CD8-positive, alpha-beta memory T cell (primary cell): ENCODE results near the gene MEF2B. TPM values are rescaled to one million over a fixed set of nuclear protein-coding genes. Genes with fewer than 3 reads are reported as not detected.
"Not testable (repeated sequence)": the region's sequence is repeated elsewhere in the genome, so short reads cannot be mapped to it uniquely, and the experiment has no call there.

Experiments used
- CTCF ChIA-PET: fragments of 350-600 bp; sonication (Branson Sonifier 250); formaldehyde crosslinking; loops from one replicate; lab custom pipeline; 2021; ENCODE audit warnings: antibody characterized with exemption; lab: Charles Lee
- POLR2A ChIA-PET: fragments of 350-600 bp; sonication (Branson Sonifier 250); formaldehyde crosslinking; loops from one replicate; lab custom pipeline; 2021; ENCODE audit warnings: antibody characterized with exemption; lab: Charles Lee
- DNase-seq, 5 donors: peaks; one replicate each; pipeline versions ENCODE4 v3.0.0 to v3.0.0-alpha.2; 2020 to 2022; ENCODE audit warnings: mixed read lengths in 1 of 5
- H3K27ac ChIP-seq: one replicate; pipeline ENCODE4 v1.7.0; 2013; ENCODE audit warnings: low read depth, mild to moderate bottlenecking, low read length, moderate library complexity
- H3K27me3 ChIP-seq: 2 replicates; pipeline ENCODE4 v1.7.0; 2013; ENCODE audit warnings: low read length, mild to moderate bottlenecking; ENCODE audit not compliant: insufficient read depth, poor library complexity, severe bottlenecking
- H3K36me3 ChIP-seq: 2 replicates; pipeline ENCODE4 v1.7.0; 2013; ENCODE audit warnings: mild to moderate bottlenecking, low read length, moderate library complexity; ENCODE audit not compliant: insufficient read depth
- H3K4me1 ChIP-seq: 2 replicates; pipeline ENCODE4 v1.7.0; 2013; ENCODE audit warnings: mild to moderate bottlenecking, low read length, moderate library complexity; ENCODE audit not compliant: insufficient read depth
- H3K4me3 ChIP-seq: 2 replicates; pipeline ENCODE4 v1.7.0; 2013; ENCODE audit warnings: mild to moderate bottlenecking, low read length
- H3K9me3 ChIP-seq: 2 replicates; pipeline ENCODE4 v1.7.0; 2013; ENCODE audit warnings: mild to moderate bottlenecking, low read length
- H3K27ac Mint-ChIP-seq, 8 donors: one replicate each; pipeline ENCODE4 v1.8.0; 2020 to 2021; ENCODE audit warnings: mixed read lengths in 8 of 8, mild to moderate bottlenecking in 6 of 8, inconsistent platforms in 3 of 8, moderate library complexity in 3 of 8
- H3K27me3 Mint-ChIP-seq, 2 donors: one replicate each; pipeline ENCODE4 v1.8.0; 2020 to 2021; ENCODE audit warnings: mixed read lengths in 2 of 2, mild to moderate bottlenecking in 1 of 2, moderate library complexity in 1 of 2
- H3K36me3 Mint-ChIP-seq, 3 donors: one replicate each; pipeline ENCODE4 v1.8.0; 2020 to 2021; ENCODE audit warnings: mixed read lengths in 3 of 3, inconsistent platforms in 1 of 3, mild to moderate bottlenecking in 1 of 3
- H3K4me1 Mint-ChIP-seq, 3 donors: one replicate each; pipeline ENCODE4 v1.8.0; 2020 to 2021; ENCODE audit warnings: mixed read lengths in 3 of 3, inconsistent platforms in 1 of 3, mild to moderate bottlenecking in 1 of 3
- H3K4me3 Mint-ChIP-seq, 7 donors: one replicate each; pipeline ENCODE4 v1.8.0; 2020 to 2021; ENCODE audit warnings: mixed read lengths in 7 of 7, mild to moderate bottlenecking in 6 of 7, moderate library complexity in 4 of 7, inconsistent platforms in 2 of 7
- H3K9me3 Mint-ChIP-seq, 5 donors: one replicate each; pipeline ENCODE4 v1.8.0; 2020 to 2022; ENCODE audit warnings: mixed read lengths in 5 of 5, mild to moderate bottlenecking in 3 of 5, moderate library complexity in 2 of 5, inconsistent platforms in 1 of 5
- polyA plus RNA-seq: library from polyadenylated mRNA; unstranded; fragments of 300-500 nt; fragmentation: Illumina TruSeq; gene quantifications from one replicate; pipeline ENCODE4 v1.2.3, GENCODE V29; 2021
- total RNA-seq, 2 experiments: library from RNA; stranded (reverse); gene quantifications; one replicate each; pipeline ENCODE4 v1.2.3, GENCODE V29; 2021

Gene MEF2B
- total and polyA plus RNA-seq, 3 experiments from 2014 or later, result 1.5 to 2.0 TPM; not detected in 1

DNA sequence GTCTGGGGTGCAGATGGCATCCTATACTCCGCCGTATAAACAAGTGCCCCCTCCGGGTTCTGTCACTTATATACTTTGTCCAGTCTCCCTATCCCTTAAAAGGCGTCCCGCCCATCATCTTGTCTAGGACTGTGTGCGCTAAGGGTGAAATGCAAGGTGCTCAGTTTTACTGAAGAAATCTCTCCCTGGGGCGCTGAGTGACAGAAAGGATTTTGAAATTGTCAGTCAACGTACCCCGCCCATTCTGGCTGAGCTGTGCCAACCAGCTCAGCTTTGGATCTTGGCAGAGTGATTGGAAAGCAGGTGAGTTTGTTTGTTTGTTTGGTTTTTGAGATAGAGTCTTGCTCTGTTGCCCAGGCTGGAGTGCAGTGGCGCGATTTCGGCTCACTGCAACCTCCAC lies 27.7 kb downstream of the MEF2B start:
- Mint-ChIP-seq H3K4me1 (peaks cover 18 to 24% (median 23%) of the 10 kb centered on the region in 3 donors), H3K4me3 (no peak overlapping the region), H3K27me3 (no peaks in the 10 kb centered on the region)

DNA sequence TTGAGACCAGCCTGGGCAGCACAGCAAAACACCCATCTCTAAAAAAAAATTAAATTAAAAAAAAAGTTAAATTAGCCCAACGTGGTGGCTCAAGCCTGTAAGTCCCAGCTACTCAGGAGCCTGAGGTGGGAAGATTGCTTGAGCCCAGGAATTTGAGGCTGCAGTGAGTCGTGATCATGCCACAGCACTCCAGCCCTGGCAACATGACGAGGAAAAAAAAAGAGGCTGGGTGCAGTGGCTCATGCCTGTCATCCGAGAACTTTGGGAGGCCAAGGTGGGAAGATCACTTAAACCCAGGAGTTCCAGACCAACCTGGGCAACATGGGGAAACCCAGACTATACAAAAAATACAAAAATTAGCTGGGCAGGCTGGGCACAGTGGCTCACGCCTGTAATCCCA lies 29.6 kb downstream of the MEF2B start:
- no peaks in the 10 kb centered on the region for H3K9me3 ChIP-seq
- no peak overlapping the region for H3K27ac ChIP-seq
- no peaks in the 10 kb centered on the region for H3K36me3 ChIP-seq
- no peaks in the 10 kb centered on the region for H3K27me3 ChIP-seq
- no peak overlapping the region for H3K4me3 ChIP-seq
- Mint-ChIP-seq H3K9me3 (no peaks in the 10 kb centered on the region), H3K4me3 (no peak overlapping the region), H3K27ac (no peak overlapping the region), H3K36me3 (peaks cover 0 to 2% (median 0%) of the 10 kb centered on the region in 3 donors), H3K4me1 (peaks cover 22 to 31% (median 29%) of the 10 kb centered on the region in 3 donors), H3K27me3 (no peaks in the 10 kb centered on the region)
- ChIA-PET CTCF (interaction anchor here (0.6 to 1.8 kb wide), 6 partner anchors 13 to 267 kb away, joined by 3 to 9 read pairs (median 4); no protein-coding TSS in a partner anchor), POLR2A (interaction anchor here (0.5 kb wide), 1 partner anchor 19 kb away, joined by 3 read pairs; no protein-coding TSS in a partner anchor)
- peaks cover 17% of the 10 kb centered on the region for H3K4me1 ChIP-seq
- DNase-seq, result no peak

More for the DNA sequence above, 27.7 kb downstream of the MEF2B start:
- Histone ChIP-seq H3K36me3 (no peaks in the 10 kb centered on the region), H3K4me3 (no peak overlapping the region), H3K4me1 (peaks cover 15% of the 10 kb centered on the region), H3K27me3 (no peaks in the 10 kb centered on the region), H3K9me3 (no peaks in the 10 kb centered on the region), H3K27ac (no peak overlapping the region)
- no peak for DNase-seq
- Mint-ChIP-seq H3K36me3 (peaks cover 0 to 6% (median 0%) of the 10 kb centered on the region in 3 donors), H3K9me3 (no peaks in the 10 kb centered on the region), H3K27ac (no peak overlapping the region)
- CTCF ChIA-PET, result interaction anchor here (1.4 kb wide), 1 partner anchor 83 kb away, joined by 3 read pairs; no protein-coding TSS in a partner anchor
- POLR2A ChIA-PET, result no interaction called here

- Mint-ChIP-seq H3K4me3 (peak overlapping the region in 2 of 7 donors; percentile 40 to 85), H3K27ac (peak overlapping the region in 2 of 8 donors; percentile 71 to 78), H3K9me3 (no peaks in the 10 kb centered on the region), H3K36me3 (peaks cover 0 to 2% (median 0%) of the 10 kb centered on the region in 3 donors), H3K27me3 (no peaks in the 10 kb centered on the region), H3K4me1 (peaks cover 25 to 36% (median 29%) of the 10 kb centered on the region in 3 donors)
- DNase-seq, result no peak
- CTCF ChIA-PET, result interaction anchor here (0.9 to 1.8 kb wide), 6 partner anchors 13 to 92 kb away, joined by 3 to 9 read pairs (median 4); no protein-coding TSS in a partner anchor
- Histone ChIP-seq H3K9me3 (no peaks in the 10 kb centered on the region), H3K27ac (no peak overlapping the region), H3K4me1 (peaks cover 20% of the 10 kb centered on the region), H3K4me3 (no peak overlapping the region), H3K36me3 (no peaks in the 10 kb centered on the region), H3K27me3 (no peaks in the 10 kb centered on the region)
- POLR2A ChIA-PET, result no interaction called here
These were observed 30.2 kb downstream of the MEF2B start for GRCh38 chr19:19139876-19140229.

- Histone ChIP-seq H3K36me3 (no peaks in the 10 kb centered on the region), H3K4me1 (peaks cover 22% of the 10 kb centered on the region), H3K27ac (peak within 1 kb of the TSS; percentile 83), H3K4me3 (peak within 1 kb of the TSS; percentile 94), H3K27me3 (no peaks in the 10 kb centered on the region), H3K9me3 (no peaks in the 10 kb centered on the region)
- CTCF ChIA-PET, result interaction anchor here (1.0 to 1.3 kb wide), 3 partner anchors 10 to 87 kb away, joined by 4 to 5 read pairs (median 4); no protein-coding TSS in a partner anchor
- peak within 1 kb of the TSS; percentile 86 to 98 (median 98) for H3K4me3 Mint-ChIP-seq
- peak; percentile 90 to 97 (median 93) for DNase-seq
- H3K27ac Mint-ChIP-seq, result peak within 1 kb of the TSS; percentile 71 to 99 (median 97)
- H3K4me1 Mint-ChIP-seq, result peaks cover 27 to 38% (median 29%) of the 10 kb centered on the region in 3 donors
- H3K27me3 Mint-ChIP-seq, result no peaks in the 10 kb centered on the region
- peaks cover 0 to 2% (median 0%) of the 10 kb centered on the region in 3 donors for H3K36me3 Mint-ChIP-seq
- POLR2A ChIA-PET, result no interaction called here
- H3K9me3 Mint-ChIP-seq, result no peaks in the 10 kb centered on the region
These were observed 31.7 kb downstream of the MEF2B start, which contains the start of gene TMEM161A for GRCh38 chr19:19138109-19138981. TSS of gene TMEM161A (minus strand) at chr19:19138478. CDS start at chr19:19138428, 50 bp downstream.

DNA sequence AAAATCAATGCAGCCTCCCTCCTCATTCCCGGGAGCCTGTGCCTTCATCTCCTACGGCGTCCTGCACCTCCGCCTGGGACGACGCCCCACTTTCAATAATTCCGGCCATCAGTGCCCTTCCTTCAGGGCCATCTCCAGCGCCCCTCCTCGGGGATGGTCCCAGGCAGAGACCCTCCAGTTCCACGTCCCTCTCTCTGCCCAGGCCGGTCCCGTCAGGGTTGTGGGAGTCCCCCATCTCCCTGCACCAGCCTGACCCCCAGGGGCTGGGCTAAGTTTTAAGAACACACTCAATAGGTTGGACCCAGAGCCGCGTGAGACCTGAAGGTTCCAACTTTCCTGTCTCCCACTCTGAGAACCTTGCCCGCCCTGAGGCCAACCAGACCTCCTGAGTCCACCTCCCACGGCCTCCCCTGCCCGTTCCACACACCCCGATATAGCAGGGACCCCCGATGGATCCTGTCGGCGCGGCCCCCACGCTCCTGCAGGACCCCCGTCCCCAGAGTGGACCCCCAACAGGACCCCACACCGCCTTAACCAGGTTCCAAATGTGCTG lies 32.4 kb downstream of the MEF2B start:
- Histone ChIP-seq H3K36me3 (no peaks in the 10 kb centered on the region), H3K27ac (peak overlapping the region; percentile 83), H3K4me3 (peak overlapping the region; percentile 94), H3K27me3 (no peaks in the 10 kb centered on the region), H3K9me3 (no peaks in the 10 kb centered on the region), H3K4me1 (peaks cover 22% of the 10 kb centered on the region)
- Mint-ChIP-seq H3K4me3 (peak overlapping the region; percentile 86 to 98 (median 98)), H3K27me3 (no peaks in the 10 kb centered on the region), H3K9me3 (no peaks in the 10 kb centered on the region), H3K4me1 (peaks cover 27 to 38% (median 29%) of the 10 kb centered on the region in 3 donors), H3K27ac (peak overlapping the region in 6 of 8 donors; percentile 90 to 99 (median 97)), H3K36me3 (peaks cover 0 to 2% (median 0%) of the 10 kb centered on the region in 3 donors)
- no peak for DNase-seq
- CTCF ChIA-PET, result interaction anchor here (1.5 kb wide), 1 partner anchor 69 kb away, joined by 3 read pairs; no protein-coding TSS in a partner anchor
- POLR2A ChIA-PET, result no interaction called here

- H3K36me3 Mint-ChIP-seq, H3K27ac ChIP-seq, H3K27me3 Mint-ChIP-seq, H3K27me3 ChIP-seq, H3K4me3 ChIP-seq, H3K9me3 ChIP-seq, DNase-seq, H3K4me3 Mint-ChIP-seq, POLR2A ChIA-PET, H3K36me3 ChIP-seq, H3K27ac Mint-ChIP-seq, H3K9me3 Mint-ChIP-seq: not testable (repeated sequence)
- peaks cover 27 to 38% (median 29%) of the 10 kb centered on the region in 3 donors for H3K4me1 Mint-ChIP-seq
- peaks cover 22% of the 10 kb centered on the region for H3K4me1 ChIP-seq
- CTCF ChIA-PET, result interaction anchor here (1.4 to 1.6 kb wide), 3 partner anchors 10 to 67 kb away, joined by 3 to 7 read pairs (median 4); no protein-coding TSS in a partner anchor
These were observed 34.4 kb downstream of the MEF2B start for GRCh38 chr19:19135713-19136112.

DNA sequence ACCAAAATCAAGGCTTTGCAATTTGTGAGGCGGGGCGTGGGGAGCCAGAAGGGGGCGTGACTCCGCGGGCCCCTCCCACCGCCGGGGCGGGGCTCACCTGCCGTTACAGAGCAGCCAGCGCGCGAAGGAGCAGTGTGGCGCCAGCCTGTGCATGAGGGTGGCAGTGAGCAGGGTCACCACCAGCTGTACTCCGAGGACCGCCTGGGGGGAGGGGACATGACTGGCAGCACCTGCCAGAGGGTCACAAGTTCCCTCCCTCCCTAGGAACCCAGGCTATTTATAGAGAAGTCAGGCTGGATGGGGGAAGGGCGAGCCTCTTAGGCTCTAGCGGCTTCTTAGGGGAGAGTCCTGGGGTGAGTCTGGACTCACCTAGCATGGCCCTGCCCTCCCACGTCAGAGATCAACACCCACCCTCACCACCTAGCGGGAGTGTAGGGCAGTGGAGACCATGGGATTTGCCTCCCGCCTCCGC lies 35.3 kb downstream of the MEF2B start:
- Mint-ChIP-seq H3K4me3 (peak overlapping the region in 1 of 7 donors; percentile 48), H3K4me1 (peaks cover 26 to 38% (median 27%) of the 10 kb centered on the region in 3 donors), H3K27ac (no peak overlapping the region), H3K36me3 (peaks cover 4 to 8% (median 8%) of the 10 kb centered on the region in 3 donors), H3K27me3 (peaks cover 0 to 1% of the 10 kb centered on the region in 2 donors), H3K9me3 (peaks cover 0 to 6% (median 4%) of the 10 kb centered on the region in 5 donors)
- no peaks in the 10 kb centered on the region for H3K9me3 ChIP-seq
- DNase-seq, result peak in 2 of 5 donors; percentile 15 to 45
- H3K27me3 ChIP-seq, result no peaks in the 10 kb centered on the region
- H3K4me3 ChIP-seq, result no peak overlapping the region
- POLR2A ChIA-PET, result no interaction called here
- peaks cover 22% of the 10 kb centered on the region for H3K4me1 ChIP-seq
- peak overlapping the region; percentile 9 for H3K27ac ChIP-seq
- H3K36me3 ChIP-seq, result no peaks in the 10 kb centered on the region
- CTCF ChIA-PET, result interaction anchor here (1.6 kb wide), 1 partner anchor 11 kb away, joined by 7 read pairs; no protein-coding TSS in a partner anchor
